Adipose tissue (tissue), 3 donors: Measurements from ENCODE around the gene SNCAIP. TPM values are rescaled to one million over a fixed set of nuclear protein-coding genes. Genes with fewer than 3 reads are reported as not detected.

Source experiments
- H3K27ac ChIP-seq: one replicate; pipeline ENCODE4 v1.5.1; 2013; ENCODE audit warnings: low read depth, low read length
- WGBS, 3 donors: extraction: QIAGEN DNeasy Blood & Tissue Kit; methylation state at CpG; one replicate each; pipeline ENCODE4 v1.1.7; 2013; 5-methylcytosine and 5-hydroxymethylcytosine counted together
- polyA plus RNA-seq, 3 donors: library from polyadenylated mRNA; stranded (reverse); fragments of 200-250 nt; gene quantifications; one replicate each; pipeline ENCODE4 v1.2.3, GENCODE V29; 2013
- donor health status: healthy with polysubstance abuse.
- donor health status: Bipolar disorder and iron deficiency.
- donor health status: healthy.

SNCAIP gene
- polyA plus RNA-seq, 3 donors, result 0.36 to 3.5 (median 1.6) TPM

GRCh38 chr5:122500245-122501088, 188.4 kb downstream of the SNCAIP start:
- no peak overlapping the region for H3K27ac ChIP-seq
- 41 to 50% (median 46%) methylated on average over 12 of the region's 12 CpGs for WGBS, 3 donors

- no peak overlapping the region for H3K27ac ChIP-seq
- 29 to 45% (median 33%) methylated on average over 2 of the region's 2 CpGs for WGBS, 3 donors
These were observed 189.0 kb downstream of the SNCAIP start for GRCh38 chr5:122501089-122501435.

GRCh38 chr5:122507045-122507444, 195.0 kb downstream of the SNCAIP start:
- H3K27ac ChIP-seq, result no peak overlapping the region
- 15 to 45% (median 43%) methylated on average over 1 of the region's 1 CpG for WGBS, 3 donors

GRCh38 chr5:122507581-122507980, 195.5 kb downstream of the SNCAIP start:
- 83 to 93% (median 92%) methylated on average over 5 of the region's 5 CpGs for WGBS, 3 donors
- no peak overlapping the region for H3K27ac ChIP-seq

- H3K27ac ChIP-seq, result no peak overlapping the region
These were observed 196.6 kb downstream of the SNCAIP start for GRCh38 chr5:122508623-122509022.

Other genes with a start within 250 kb of the SNCAIP start
- gene LOX, start 234.0 kb upstream of the SNCAIP start, polyA plus RNA-seq, result 10 to 100 TPM in 2 of 3 donors, 1 to 10 TPM in 1; 3.7 to 29.7 (median 10.7) TPM
- gene ZNF474, start 182.7 kb upstream of the SNCAIP start, polyA plus RNA-seq, result under 1 TPM; 0.05 to 0.34 (median 0.16) TPM